DMS 273 (cell line): ENCODE data around the gene TRIO.
A peak's percentile ranks its signal among the peaks of the same experiment; 100 is the strongest.

Source experiments
- DNase-seq: peaks from one replicate; lab custom pipeline; 2025; ENCODE audit not compliant: unreplicated experiment; lab: John Stamatoyannopoulos, UW

TRIO gene

DNA sequence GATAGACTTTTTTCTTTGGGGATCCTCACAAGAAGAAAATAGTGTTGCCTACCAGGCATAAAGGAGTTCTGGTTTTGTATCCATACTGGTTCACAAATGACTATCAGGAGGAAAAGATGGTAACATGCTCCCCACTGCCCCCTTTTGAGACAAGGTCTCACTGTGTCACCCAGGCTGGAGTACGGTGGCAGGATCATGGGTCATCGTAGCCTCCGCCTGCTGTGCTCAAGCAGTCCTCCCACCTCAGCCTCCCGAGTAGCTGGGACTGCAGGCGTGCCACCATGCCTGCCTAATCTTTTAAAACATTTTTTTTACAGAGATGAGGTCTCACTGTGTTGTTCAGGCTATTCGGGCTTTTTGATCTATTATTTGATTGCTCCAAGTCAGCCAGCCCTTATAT lies 99.3 kb downstream of the TRIO start:
- no peak for DNase-seq

- DNase-seq: peak; percentile 43
Measured at GRCh38 chr5:14242871-14243383, 99.8 kb downstream of the TRIO start.

GRCh38 chr5:14243766-14244165 lies 100.6 kb downstream of the TRIO start:
- peak; percentile 90 for DNase-seq

- DNase-seq: peak; percentile 32
Measured at GRCh38 chr5:14244721-14245120, 101.6 kb downstream of the TRIO start.

- DNase-seq: no peak
Measured at GRCh38 chr5:14245132-14245925, 102.2 kb downstream of the TRIO start.

GRCh38 chr5:14246350-14247053 lies 103.4 kb downstream of the TRIO start:
- peak; percentile 49 for DNase-seq

- no peak for DNase-seq
Measured at GRCh38 chr5:14247054-14247386, 103.9 kb downstream of the TRIO start.

DNA sequence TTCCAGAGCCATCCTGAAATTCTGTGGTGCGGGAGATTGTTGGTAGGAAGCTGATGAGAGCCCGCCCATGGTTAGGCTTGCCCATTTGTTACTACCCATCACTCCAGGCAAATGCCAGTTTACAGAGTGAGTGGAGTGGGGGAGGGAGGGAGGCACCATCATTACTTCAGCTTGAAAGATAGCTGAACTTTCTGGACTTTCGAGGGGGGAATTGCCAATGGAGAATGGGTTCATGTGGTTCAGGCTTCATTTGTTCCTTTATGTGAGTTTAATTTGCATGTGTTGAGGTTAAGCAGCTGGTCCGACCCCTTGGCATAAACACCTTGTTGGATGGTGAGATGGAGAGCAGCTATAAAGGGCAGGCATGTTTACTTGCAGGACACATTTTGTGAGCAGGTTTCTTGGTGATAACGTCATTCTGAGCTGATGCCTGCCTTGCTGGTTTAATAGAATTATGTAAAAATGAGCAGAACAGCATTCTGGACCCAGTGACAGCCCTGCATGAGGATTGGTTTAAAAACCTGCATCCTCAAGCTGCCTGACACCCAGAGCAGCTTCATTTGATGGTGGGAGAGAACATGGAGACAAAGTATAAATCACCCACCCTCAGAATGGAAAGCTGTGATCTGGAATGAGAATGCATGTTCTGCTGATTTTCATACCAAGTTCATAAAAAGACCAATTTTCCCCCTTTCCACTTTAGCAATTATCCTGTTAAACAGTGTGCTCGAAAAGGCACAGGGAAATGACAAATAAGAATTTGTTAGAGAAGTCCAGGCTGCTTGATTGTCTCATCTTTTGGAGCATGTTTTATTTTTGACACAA lies 106.3 kb downstream of the TRIO start:
- DNase-seq: peak; percentile 48

DNA sequence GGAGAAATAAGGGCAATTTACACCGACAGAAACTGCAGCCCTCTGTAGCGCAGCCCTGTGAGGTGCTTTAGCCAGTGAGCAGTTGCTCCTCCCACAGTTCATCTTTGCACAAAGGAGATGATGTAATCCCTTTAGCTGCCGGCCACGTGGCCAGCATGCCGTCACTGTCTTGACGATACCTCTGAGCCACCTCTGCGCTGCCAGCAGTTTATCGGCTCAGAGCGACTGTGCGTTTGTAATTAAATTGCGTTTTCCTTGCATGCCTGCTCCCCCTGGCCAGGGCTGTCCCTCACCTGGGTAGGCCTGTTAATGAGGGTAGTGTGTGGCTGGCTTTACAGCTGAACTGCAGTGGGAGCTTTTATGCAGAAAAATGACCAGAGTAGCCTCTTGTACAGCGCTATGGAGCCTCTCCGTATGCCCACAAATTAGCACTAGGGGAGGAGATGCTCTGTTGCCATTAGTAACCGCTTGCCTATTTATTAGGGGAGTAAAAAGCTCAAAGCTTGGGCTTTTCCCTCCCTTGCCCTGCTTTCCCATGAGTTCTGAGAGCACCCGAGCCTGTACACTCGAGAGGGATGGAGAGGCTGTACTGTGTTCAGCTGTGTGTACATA lies 107.0 kb downstream of the TRIO start:
- peak; percentile 96 for DNase-seq

- peak; percentile 86 for DNase-seq
Measured at GRCh38 chr5:14250748-14251701, 107.9 kb downstream of the TRIO start.

- DNase-seq: peak; percentile 73
Measured at GRCh38 chr5:14251733-14252132, 108.6 kb downstream of the TRIO start.

GRCh38 chr5:14252793-14253192 lies 109.7 kb downstream of the TRIO start:
- DNase-seq: no peak

DNA sequence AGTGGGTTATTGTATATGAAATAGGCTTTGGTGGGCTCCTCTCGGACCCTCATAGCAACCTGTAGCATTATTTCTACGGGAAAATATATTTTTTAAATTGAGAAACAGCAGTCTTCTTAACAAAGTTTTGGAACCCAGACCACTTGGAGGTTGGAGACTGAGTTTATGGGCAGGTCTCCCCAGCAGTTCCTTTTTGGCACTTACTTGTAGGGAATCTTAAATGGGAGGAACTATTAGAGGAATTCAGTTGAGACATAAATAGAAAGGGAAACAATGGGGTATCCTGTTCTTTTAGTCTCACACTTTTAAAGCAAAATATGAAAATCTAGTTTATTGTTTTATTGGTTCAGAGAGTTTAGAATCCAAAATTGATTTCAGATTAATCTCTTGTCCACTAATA lies 111.5 kb downstream of the TRIO start:
- no peak for DNase-seq

DNA sequence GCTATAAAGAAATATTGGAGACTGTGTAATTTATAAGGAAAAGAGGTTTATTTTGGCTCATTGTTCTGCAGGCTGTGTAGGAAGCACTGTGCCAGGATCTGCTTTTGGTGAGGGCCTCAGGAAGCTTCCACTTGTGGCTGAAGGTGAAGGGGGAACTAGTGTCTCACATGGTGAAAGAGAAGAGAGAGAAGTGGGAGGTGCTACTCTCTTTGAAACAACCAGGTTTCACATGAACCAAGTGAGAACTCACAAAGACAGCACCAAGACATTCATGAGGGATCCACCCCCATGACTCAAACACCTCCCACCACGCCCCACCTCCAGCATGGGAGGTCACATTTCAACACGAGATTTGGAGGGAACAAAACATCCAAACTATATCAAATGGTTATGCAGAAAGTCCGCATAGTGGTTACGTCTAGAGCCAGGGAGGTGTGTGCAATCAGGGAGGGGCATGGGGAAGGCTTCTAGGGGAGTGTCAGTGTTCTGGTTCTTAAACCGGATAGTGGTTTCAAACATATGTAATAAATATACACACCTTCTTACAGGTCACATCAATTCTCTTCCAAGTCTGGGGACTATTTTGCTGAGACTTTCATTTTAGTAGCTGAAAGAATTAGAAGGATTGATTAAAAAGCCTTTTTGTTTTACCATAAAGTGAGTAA lies 113.0 kb downstream of the TRIO start:
- peak; percentile 23 for DNase-seq

- peak; percentile 30 for DNase-seq
Measured at GRCh38 chr5:14256756-14257393, 113.7 kb downstream of the TRIO start.

DNA sequence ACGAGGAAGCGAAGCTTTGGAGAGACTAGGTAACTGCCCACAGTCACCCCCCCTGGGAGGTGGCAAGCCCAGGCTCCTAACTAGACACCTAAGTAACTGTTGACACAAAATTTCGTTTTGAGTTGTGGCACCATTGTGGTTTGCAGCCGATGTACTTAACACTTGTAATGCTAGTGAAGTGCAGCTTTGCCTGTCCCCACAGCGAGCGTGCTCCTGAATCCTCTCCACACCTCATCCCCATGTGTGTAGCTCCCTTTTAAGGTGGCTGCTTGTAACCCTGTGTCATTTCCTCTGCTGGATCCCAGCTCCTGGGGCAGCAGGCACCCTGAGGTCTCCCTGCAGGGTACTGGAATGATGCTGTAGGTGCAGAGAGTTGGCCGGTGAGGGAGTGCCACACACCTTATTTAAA lies 114.9 kb downstream of the TRIO start:
- peak; percentile 30 for DNase-seq

DNA sequence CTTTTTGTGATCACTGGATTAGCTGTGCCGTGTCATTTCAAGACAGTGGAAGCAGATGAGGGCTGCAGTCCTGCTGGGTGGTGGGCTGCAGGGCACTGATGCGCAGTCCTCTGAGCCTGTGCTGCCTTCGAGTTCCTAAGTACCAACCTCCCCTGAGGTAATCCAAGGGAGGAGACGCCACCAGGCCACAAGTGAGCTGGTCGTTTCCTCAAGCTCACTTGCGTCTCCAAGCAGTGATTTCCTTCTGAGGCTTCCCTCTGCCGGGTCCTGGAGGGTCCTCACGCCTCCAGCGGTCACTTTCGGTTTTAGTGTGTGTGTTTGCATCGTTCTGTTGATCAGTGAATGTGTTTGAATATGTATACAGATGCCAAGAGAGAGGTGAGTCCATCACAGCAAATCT lies 115.7 kb downstream of the TRIO start:
- peak; percentile 28 for DNase-seq

DNA sequence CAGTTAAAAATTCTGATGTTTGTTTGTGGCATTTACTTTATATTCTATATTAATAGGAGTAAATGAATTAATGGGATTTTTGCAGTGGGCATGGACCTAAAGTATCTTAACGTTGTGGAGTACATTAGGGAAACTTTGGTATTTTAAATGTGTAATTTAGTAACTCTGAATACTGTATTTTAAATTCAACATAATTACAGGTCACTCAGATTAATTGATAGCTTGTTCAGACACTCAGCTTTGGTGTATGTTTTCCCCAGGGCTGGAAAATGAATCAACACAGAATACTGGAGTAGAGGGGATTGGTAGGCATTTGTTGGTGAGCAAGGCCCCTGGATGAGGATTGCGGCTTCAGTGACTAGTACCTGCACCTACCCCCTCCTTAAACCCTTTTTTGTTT lies 117.5 kb downstream of the TRIO start:
- no peak for DNase-seq

DNA sequence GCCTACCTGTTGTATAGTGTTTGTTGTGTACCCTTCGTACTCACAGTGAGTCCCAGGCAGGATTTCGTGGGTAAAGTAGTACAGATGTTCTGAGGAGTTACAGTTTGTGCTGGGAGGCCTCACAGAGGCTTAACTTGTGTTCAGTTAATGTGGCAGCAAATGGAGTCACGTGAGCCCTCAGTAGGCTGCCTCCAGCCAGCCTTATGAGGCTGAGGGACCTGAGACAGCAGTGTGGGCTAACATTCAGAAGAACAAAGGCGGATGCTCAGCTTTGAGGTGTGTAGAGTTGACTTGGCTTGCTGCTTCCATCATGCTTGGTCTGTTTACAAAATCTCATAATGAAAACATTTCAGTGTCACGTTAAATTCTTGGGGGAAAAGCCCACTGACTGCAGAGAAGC lies 118.1 kb downstream of the TRIO start:
- peak; percentile 52 for DNase-seq
